ENCODE measurements around the gene MVD. TPM values are rescaled to one million over a fixed set of nuclear protein-coding genes. Genes with fewer than 3 reads are reported as not detected.

The MVD gene
- total and polyA plus RNA-seq, 2 of the 13 experiments (the other 11 are each of a cell fraction or from before 2014, with no cell fraction given): 28.1 to 187 TPM

- no peak for FAIRE-seq
- ATAC-seq: no peak
- TF ChIP-seq ZIK1 (CRISPR knock-in tag; IDR thresholded peaks at IDR 0.05; ENCODE audit: borderline replicate concordance, low read depth) (no peak), CENPT (CRISPR knock-in tag; IDR thresholded peaks at IDR 0.05; ENCODE audit: low read depth) (no peak), ZNF362 (CRISPR knock-in tag; IDR thresholded peaks at IDR 0.05; ENCODE audit: borderline replicate concordance) (no peak), RBM22 (optimal IDR thresholded peaks at IDR 0.05; ENCODE audit: low read length) (peak; percentile 9), AGO2 (optimal IDR thresholded peaks at IDR 0.05; ENCODE audit: low read depth, low read length) (peak; percentile 71), ZNF768 (CRISPR knock-in tag; IDR thresholded peaks at IDR 0.05) (no peak), SETDB1 (CRISPR knock-in tag; IDR thresholded peaks at IDR 0.05; ENCODE audit: borderline replicate concordance) (no peak), ZNF740 (CRISPR knock-in tag; IDR thresholded peaks at IDR 0.05) (no peak), ZNF629 (CRISPR knock-in tag; conservative IDR thresholded peaks at IDR 0.05) (no peak)
- H3K4me3 ChIP-seq (replicated peaks in 1 of 3; ENCODE audit: insufficient read depth in 1 of 3, low read depth in 2 of 3, low read length in 3 of 3): no peak overlapping the region
- H3K27ac ChIP-seq (ENCODE audit: extremely low read length, insufficient read depth, low read length): no peak overlapping the region
- POLR2A ChIA-PET: interaction anchor here (0.6 kb wide), 1 partner anchor 860 kb away, joined by 3 read pairs; no protein-coding TSS in a partner anchor
- H4K20me1 ChIP-seq (ENCODE audit: insufficient read depth, low read length): peaks cover 3% of the 10 kb centered on the region; the same call in 1 of the 2 replicates
- H2AFZ ChIP-seq (ENCODE audit: low read length): no peak overlapping the region
- intact Hi-C loops (cut with micrococcal nuclease; ENCODE audit: unreplicated experiment) (no loop called here), in situ Hi-C loops (cut with HindIII; ENCODE audit: extremely low pct_ligation_motif_present, low pct_unique_long_range_greater_than_20kb) (no loop called here)
- H3K9me3 ChIP-seq (ENCODE audit: low read length): no peaks in the 10 kb centered on the region
- DNase-seq (ENCODE audit: low spot score): no peak
- H3K27me3 ChIP-seq (ENCODE audit: control insufficient read depth in 1 of 2, insufficient read depth in 2 of 2, low read length in 2 of 2): 0 out of 5 replicates have a peak, but pooled peaks cover 0 to under 1% of the 10 kb centered on the region in 2 experiments
- CTCF ChIA-PET (ENCODE audit: low intra/inter-chr PET ratio, low total read pairs): no interaction called here
- no TSS peak for BruUV-seq (replicated peaks)
- H3K9ac ChIP-seq (ENCODE audit: insufficient read depth, low read depth, low read length): no peak overlapping the region
- H3K4me1 ChIP-seq (ENCODE audit: insufficient read depth, low read length): no peaks in the 10 kb centered on the region
- no peaks in the 10 kb centered on the region for H3K79me2 ChIP-seq (ENCODE audit: insufficient read depth, low read length)
- no peak overlapping the region for H3K4me2 ChIP-seq (ENCODE audit: low read depth, low read length)
- 95% methylated on average over 20 of the region's 30 CpGs for WGBS (ENCODE audit: low lambda C conversion rate)
- H3K36me3 ChIP-seq (replicated peaks in 1 of 2; ENCODE audit: control insufficient read depth in 1 of 2, insufficient read depth in 2 of 2, low read length in 2 of 2): peaks cover 24 to 57% of the 10 kb centered on the region in 2 experiments
Observed at GRCh38 chr16:88631920-88632586, 30.8 kb downstream of the MVD start.

Data from HepG2 (cell line).